Natural killer cell (primary cell): ENCODE data around the gene AOPEP. TPM values are rescaled to one million over a fixed set of nuclear protein-coding genes. Genes with fewer than 3 reads are reported as not detected.
A peak's percentile ranks its signal among the peaks of the same experiment; 100 is the strongest.

Experiments
- ATAC-seq, 3 donors: fragments of 150-1000 bp in 2 of 3; fragments of 200-7000 bp in 1 of 3; cut with Tn5 transposase; 1 replicate in 1 of 3; 2 replicates in 2 of 3; pipeline ENCODE4 v1.10.0; 2021; ENCODE audit warnings: mild to moderate bottlenecking in 2 of 3, moderate library complexity in 2 of 3
- DNase-seq, 2 donors: peaks; one replicate each; pipeline versions ENCODE4 v3.0.0 to v3.0.0-alpha.2; 2013 to 2021; ENCODE audit warnings: mixed read lengths in 1 of 2
- H3K27ac ChIP-seq: one replicate; pipeline ENCODE4 v1.5.1; 2013; ENCODE audit warnings: mild to moderate bottlenecking, low read length
- H3K27me3 ChIP-seq: one replicate; pipeline ENCODE4 v1.6.1; 2013; ENCODE audit warnings: low read length; ENCODE audit not compliant: control insufficient read depth, insufficient read depth
- H3K36me3 ChIP-seq: one replicate; pipeline ENCODE4 v1.6.1; 2013; ENCODE audit warnings: low read length; ENCODE audit not compliant: control insufficient read depth, insufficient read depth
- H3K4me1 ChIP-seq: one replicate; pipeline ENCODE4 v1.6.1; 2013; ENCODE audit warnings: low read length; ENCODE audit not compliant: control insufficient read depth, insufficient read depth
- H3K4me3 ChIP-seq: one replicate; pipeline ENCODE4 v1.5.1; 2013; ENCODE audit warnings: low read length
- H3K9me3 ChIP-seq: one replicate; pipeline ENCODE4 v1.6.1; 2013; ENCODE audit warnings: low read length; ENCODE audit not compliant: control insufficient read depth, insufficient read depth
- H3K27ac Mint-ChIP-seq, 2 donors: one replicate each; pipeline ENCODE4 v1.8.0; 2022; ENCODE audit warnings: mild to moderate bottlenecking in 2 of 2, mixed read lengths in 2 of 2, moderate library complexity in 1 of 2
- H3K27me3 Mint-ChIP-seq, 2 donors: one replicate each; pipeline ENCODE4 v1.8.0; 2022; ENCODE audit warnings: low read depth in 2 of 2, mixed read lengths in 2 of 2
- H3K36me3 Mint-ChIP-seq: one replicate; pipeline ENCODE4 v1.8.0; 2022; ENCODE audit warnings: mixed read lengths
- H3K4me1 Mint-ChIP-seq, 2 donors: one replicate each; pipeline ENCODE4 v1.8.0; 2022; ENCODE audit warnings: mixed read lengths in 2 of 2
- H3K4me3 Mint-ChIP-seq: one replicate; pipeline ENCODE4 v1.8.0; 2022; ENCODE audit warnings: mild to moderate bottlenecking, moderate library complexity, mixed read lengths
- H3K9me3 Mint-ChIP-seq, 2 donors: one replicate each; pipeline ENCODE4 v1.8.0; 2022; ENCODE audit warnings: mixed read lengths in 2 of 2
- CTCF ChIP-seq: fragments of 200-600 bp; IDR thresholded peaks from one replicate; pipeline ENCODE4 v1.8.0; 2022; ENCODE audit warnings: antibody characterized with exemption
- WGBS: methylation state at CpG from one replicate; pipeline ENCODE4 v1.1.7; 2013; ENCODE audit warnings: missing lambda C conversion rate; ENCODE audit not compliant: insufficient coverage; 5-methylcytosine and 5-hydroxymethylcytosine counted together
- intact Hi-C: fragments of 100-400 bp; cut with micrococcal nuclease; formaldehyde crosslinking; loops from one replicate; pipeline ENCODE4 v1.14.2; 2022
- total RNA-seq, 4 donors: library from RNA; stranded (reverse); fragments of 120-200 nt in 1 of 4; gene quantifications; one replicate each; pipeline versions ENCODE4 v1.2.3 to v1.2.4, GENCODE V29; 2013 to 2022

AOPEP gene
- total RNA-seq, 3 donors from 2014 or later (not counting 1 experiment from before 2014, with no cell fraction given), result 20.1 to 22.6 (median 20.6) TPM

DNA sequence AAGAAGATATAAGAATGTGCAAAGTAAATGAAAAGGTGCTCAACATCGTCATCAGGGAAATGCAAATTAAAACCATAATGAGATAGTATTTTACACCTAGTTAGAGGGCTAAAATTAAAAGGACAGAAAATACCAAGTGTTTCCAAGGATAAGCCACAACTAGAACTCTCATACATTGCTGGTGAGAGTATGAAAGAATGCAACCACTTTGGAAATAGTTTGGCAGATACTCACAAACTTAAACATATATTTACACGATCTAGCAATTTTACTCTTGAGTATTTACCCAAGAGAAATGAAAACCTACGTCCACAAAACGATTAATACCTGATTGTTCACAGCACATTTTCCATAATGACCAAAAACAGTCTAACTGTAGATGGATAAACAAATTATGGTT lies 51.5 kb downstream of the AOPEP start:
- intact Hi-C loops, result no loop called here
- H3K36me3 ChIP-seq, result no peaks in the 10 kb centered on the region
- H3K27me3 Mint-ChIP-seq, result no peaks in the 10 kb centered on the region
- no peaks in the 10 kb centered on the region for H3K9me3 Mint-ChIP-seq
- H3K36me3 Mint-ChIP-seq, result no peaks in the 10 kb centered on the region
- no peaks in the 10 kb centered on the region for H3K4me1 ChIP-seq
- no peak overlapping the region for H3K4me3 Mint-ChIP-seq
- H3K27me3 ChIP-seq, result no peaks in the 10 kb centered on the region
- no peak for DNase-seq
- H3K27ac ChIP-seq, result no peak overlapping the region
- no CpG with 5 or more reads among the region's 4 CpGs for WGBS
- H3K9me3 ChIP-seq, result no peaks in the 10 kb centered on the region
- ATAC-seq, result no peak
- no peak for TF ChIP-seq CTCF
- no peak overlapping the region for H3K4me3 ChIP-seq
- peaks cover 5 to 7% of the 10 kb centered on the region in 2 donors for H3K4me1 Mint-ChIP-seq
- H3K27ac Mint-ChIP-seq, result no peak overlapping the region

- no peak overlapping the region for H3K27ac Mint-ChIP-seq
- DNase-seq (no peak), ATAC-seq (no peak)
- no peaks in the 10 kb centered on the region for H3K9me3 ChIP-seq
- 98% methylated on average over 2 of the region's 2 CpGs for WGBS
- H3K27ac ChIP-seq, result no peak overlapping the region
- H3K27me3 Mint-ChIP-seq, result no peaks in the 10 kb centered on the region
- H3K9me3 Mint-ChIP-seq, result no peaks in the 10 kb centered on the region
- intact Hi-C loops, result no loop called here
- H3K36me3 Mint-ChIP-seq, result no peaks in the 10 kb centered on the region
- H3K4me3 Mint-ChIP-seq, result no peak overlapping the region
- H3K4me1 ChIP-seq, result no peaks in the 10 kb centered on the region
- no peaks in the 10 kb centered on the region for H3K27me3 ChIP-seq
- peaks cover 0 to 5% of the 10 kb centered on the region in 2 donors for H3K4me1 Mint-ChIP-seq
- H3K36me3 ChIP-seq, result no peaks in the 10 kb centered on the region
- H3K4me3 ChIP-seq, result no peak overlapping the region
- TF ChIP-seq CTCF, result no peak
Measured at GRCh38 chr9:94779031-94779430, 52.5 kb downstream of the AOPEP start.

GRCh38 chr9:94779693-94780290 lies 53.3 kb downstream of the AOPEP start:
- Histone ChIP-seq H3K4me3 (no peak overlapping the region), H3K27ac (no peak overlapping the region), H3K27me3 (no peaks in the 10 kb centered on the region), H3K4me1 (no peaks in the 10 kb centered on the region), H3K36me3 (no peaks in the 10 kb centered on the region), H3K9me3 (no peaks in the 10 kb centered on the region)
- Mint-ChIP-seq H3K4me1 (peaks cover 0 to 5% of the 10 kb centered on the region in 2 donors), H3K27ac (no peak overlapping the region), H3K36me3 (no peaks in the 10 kb centered on the region), H3K27me3 (no peaks in the 10 kb centered on the region), H3K9me3 (no peaks in the 10 kb centered on the region), H3K4me3 (no peak overlapping the region)
- no peak for DNase-seq
- 96% methylated on average over 4 of the region's 4 CpGs for WGBS
- intact Hi-C loops, result loop anchor here (10.0 kb wide), 1 partner anchor 1425 kb away; no protein-coding TSS in a partner anchor
- ATAC-seq, result no peak
- TF ChIP-seq CTCF, result no peak

DNA sequence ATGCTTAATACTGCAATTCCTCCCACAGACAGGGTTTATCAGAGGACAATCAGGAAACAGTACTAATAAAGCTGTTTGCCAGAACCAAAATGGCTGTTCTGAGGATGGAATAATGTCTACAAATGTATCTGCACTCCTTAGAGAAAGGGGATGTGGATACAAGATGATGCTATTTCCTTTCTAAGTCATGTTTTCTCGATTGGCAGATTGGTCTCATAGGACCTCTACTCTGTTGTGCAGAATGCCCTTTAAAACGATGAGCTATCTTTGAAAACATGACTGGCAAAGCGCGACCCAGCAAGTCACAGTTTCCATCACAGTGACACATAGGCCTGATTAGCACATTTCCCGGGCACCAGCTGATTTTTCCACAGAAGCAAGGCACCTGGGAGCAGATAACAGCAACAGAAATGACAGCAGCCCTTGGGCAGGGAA lies 54.0 kb downstream of the AOPEP start:
- peak overlapping the region in 1 of 2 donors; percentile 9 for H3K27ac Mint-ChIP-seq
- intact Hi-C loops, result loop anchor here (10.0 kb wide), 1 partner anchor 1424 kb away; no protein-coding TSS in a partner anchor
- Histone ChIP-seq H3K27me3 (no peaks in the 10 kb centered on the region), H3K36me3 (no peaks in the 10 kb centered on the region), H3K9me3 (no peaks in the 10 kb centered on the region), H3K4me3 (no peak overlapping the region), H3K27ac (no peak overlapping the region), H3K4me1 (no peaks in the 10 kb centered on the region)
- no peaks in the 10 kb centered on the region for H3K36me3 Mint-ChIP-seq
- no peaks in the 10 kb centered on the region for H3K27me3 Mint-ChIP-seq
- ATAC-seq, result no peak
- TF ChIP-seq CTCF, result no peak
- no peaks in the 10 kb centered on the region for H3K9me3 Mint-ChIP-seq
- WGBS, result 72% methylated on average over 5 of the region's 5 CpGs
- H3K4me1 Mint-ChIP-seq, result peaks cover 0 to 5% of the 10 kb centered on the region in 2 donors
- H3K4me3 Mint-ChIP-seq, result no peak overlapping the region
- no peak for DNase-seq
